ENCODE data around the gene CPAMD8. TPM values are rescaled to one million over a fixed set of nuclear protein-coding genes. Genes with fewer than 3 reads are reported as not detected.

CPAMD8 gene
- total and polyA plus RNA-seq, 10 of the 15 experiments (the other 5 are each of a cell fraction or from before 2014, with no cell fraction given), result 0.12 to 0.97 (median 0.25) TPM; not detected in 3

- no peak for TF ChIP-seq BCL3 (IDR thresholded peaks at IDR 0.05; ENCODE audit: borderline replicate concordance, insufficient read depth, low read depth, low read length, poor library complexity, severe bottlenecking)
Measured at GRCh38 chr19:16847430-16847829, 179.2 kb downstream of the CPAMD8 start (continued).

- Histone ChIP-seq H3K27me3 (replicated peaks in 1 of 2; ENCODE audit: control insufficient read depth in 2 of 2, insufficient read depth in 2 of 2, low read length in 1 of 2) (no peaks in the 10 kb centered on the region), H3K9ac (ENCODE audit: control insufficient read depth, insufficient read depth, low read length) (no peak overlapping the region), H3K79me2 (ENCODE audit: control insufficient read depth, insufficient read depth, low read length) (no peaks in the 10 kb centered on the region), H3K36me3 (ENCODE audit: control insufficient read depth in 2 of 2, insufficient read depth in 2 of 2, low read length in 1 of 2) (peaks cover 19 to 25% of the 10 kb centered on the region in 2 experiments), H3K27ac (ENCODE audit: control insufficient read depth, insufficient read depth) (no peak overlapping the region), H3K4me3 (no peak overlapping the region), H3K9me3 (replicated peaks; ENCODE audit: control insufficient read depth, insufficient read depth, low read length) (no peaks in the 10 kb centered on the region), H4K20me1 (ENCODE audit: control insufficient read depth, insufficient read depth) (no peaks in the 10 kb centered on the region), H3K4me2 (ENCODE audit: control insufficient read depth, insufficient read depth) (no peak overlapping the region), H3K4me1 (ENCODE audit: control insufficient read depth, insufficient read depth, low read length) (no peaks in the 10 kb centered on the region), H2AFZ (ENCODE audit: control insufficient read depth, low read depth, low read length) (no peak overlapping the region)
- no peak for ATAC-seq
- ChIA-PET CTCF (no interaction called here), RAD21 (ENCODE audit: unreplicated experiment) (no interaction called here), POLR2A (no interaction called here), SMC1A (ENCODE audit: uncharacterized antibody, unreplicated experiment) (interaction anchor here (0.6 kb wide), 1 partner anchor 67 kb away, joined by 3 read pairs; no protein-coding TSS in a partner anchor)
- no peak for DNase-seq (ENCODE audit: low read depth, low spot score)
- WGBS (ENCODE audit: insufficient coverage, insufficient replicate concordance, low lambda C conversion rate, missing lambda C conversion rate), result 98% methylated on average over 16 of the region's 16 CpGs
- no TSS peak for BruUV-seq (replicated peaks)
- intact Hi-C loops (cut with micrococcal nuclease; ENCODE audit: unreplicated experiment) (no loop called here), in situ Hi-C loops (cut with MboI) (no loop called here)
- no peak for FAIRE-seq
- TF ChIP-seq EGR1 (IDR thresholded peaks at IDR 0.05; ENCODE audit: borderline replicate concordance in 1 of 2, low read depth in 2 of 2, low read length in 2 of 2), result no peak
- no peak for TF ChIP-seq RB1 (IDR thresholded peaks at IDR 0.05; ENCODE audit: borderline replicate concordance)
- TF ChIP-seq IKZF1 (conservative IDR thresholded peaks at IDR 0.05), result no peak
- TF ChIP-seq REST (IDR thresholded peaks at IDR 0.05; ENCODE audit: low read depth, low read length), result no peak
- no peak for TF ChIP-seq SMAD5 (IDR thresholded peaks at IDR 0.05; ENCODE audit: low read depth)
- TF ChIP-seq ZBTB11 (CRISPR knock-in tag; IDR thresholded peaks at IDR 0.05), result no peak
- no peak for TF ChIP-seq GATAD2B (conservative IDR thresholded peaks at IDR 0.05; ENCODE audit: low read depth)
- no peak for TF ChIP-seq ZNF274 (IDR thresholded peaks at IDR 0.05; ENCODE audit: insufficient read depth, insufficient read length)
- TF ChIP-seq RAD51 (IDR thresholded peaks at IDR 0.05), result no peak
- no peak for TF ChIP-seq CEBPZ (IDR thresholded peaks at IDR 0.05; ENCODE audit: low read depth, low read length)
Measured at GRCh38 chr19:16846901-16847300, 179.7 kb downstream of the CPAMD8 start.

Data from GM12878 (cell line).